Measurements from ENCODE around the gene POR. TPM values are rescaled to one million over a fixed set of nuclear protein-coding genes. Genes with fewer than 3 reads are reported as not detected.

POR gene
- total and polyA plus RNA-seq, 2 of the 13 experiments (the other 11 are each of a cell fraction or from before 2014, with no cell fraction given) = 145 to 266 TPM

DNA sequence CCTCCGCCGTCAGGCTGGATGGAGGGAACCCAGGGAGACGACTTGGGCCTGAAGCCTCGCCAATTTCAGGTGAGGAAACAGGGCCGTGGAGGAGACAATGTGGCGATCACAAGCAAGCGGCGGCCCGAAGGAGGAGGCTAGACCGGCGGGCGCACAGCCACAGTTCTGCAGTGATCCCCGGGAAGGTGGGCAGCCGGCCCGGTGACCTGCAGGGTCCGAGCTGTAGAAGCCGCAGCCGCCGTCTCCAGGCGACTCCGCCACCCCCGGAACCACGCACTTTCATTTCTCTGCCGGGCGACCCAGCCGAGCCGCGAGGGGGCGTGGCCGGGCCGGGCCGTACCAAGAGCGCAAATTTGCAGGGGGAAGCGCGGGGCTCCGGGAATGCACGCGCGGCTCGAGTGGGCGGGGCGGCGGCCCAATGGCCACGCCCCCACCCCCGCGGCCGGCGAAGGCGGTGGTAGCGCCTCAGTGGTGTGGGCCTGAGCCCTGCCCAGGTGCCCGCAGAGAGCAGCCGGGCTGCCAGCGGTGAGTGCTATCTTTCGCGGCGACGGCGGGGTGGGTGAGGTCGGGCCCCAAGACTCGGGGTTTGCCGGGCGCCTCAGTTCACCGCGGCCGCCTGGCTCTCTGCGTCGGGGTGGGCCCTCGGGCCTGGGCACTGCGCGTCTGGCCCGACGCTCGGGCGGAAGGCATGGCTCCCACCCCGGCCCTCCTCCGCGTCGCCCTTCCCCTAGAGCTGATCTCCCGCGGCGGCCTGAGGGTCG is at the start of gene POR (continued):
- TF ChIP-seq, protein P1, sequence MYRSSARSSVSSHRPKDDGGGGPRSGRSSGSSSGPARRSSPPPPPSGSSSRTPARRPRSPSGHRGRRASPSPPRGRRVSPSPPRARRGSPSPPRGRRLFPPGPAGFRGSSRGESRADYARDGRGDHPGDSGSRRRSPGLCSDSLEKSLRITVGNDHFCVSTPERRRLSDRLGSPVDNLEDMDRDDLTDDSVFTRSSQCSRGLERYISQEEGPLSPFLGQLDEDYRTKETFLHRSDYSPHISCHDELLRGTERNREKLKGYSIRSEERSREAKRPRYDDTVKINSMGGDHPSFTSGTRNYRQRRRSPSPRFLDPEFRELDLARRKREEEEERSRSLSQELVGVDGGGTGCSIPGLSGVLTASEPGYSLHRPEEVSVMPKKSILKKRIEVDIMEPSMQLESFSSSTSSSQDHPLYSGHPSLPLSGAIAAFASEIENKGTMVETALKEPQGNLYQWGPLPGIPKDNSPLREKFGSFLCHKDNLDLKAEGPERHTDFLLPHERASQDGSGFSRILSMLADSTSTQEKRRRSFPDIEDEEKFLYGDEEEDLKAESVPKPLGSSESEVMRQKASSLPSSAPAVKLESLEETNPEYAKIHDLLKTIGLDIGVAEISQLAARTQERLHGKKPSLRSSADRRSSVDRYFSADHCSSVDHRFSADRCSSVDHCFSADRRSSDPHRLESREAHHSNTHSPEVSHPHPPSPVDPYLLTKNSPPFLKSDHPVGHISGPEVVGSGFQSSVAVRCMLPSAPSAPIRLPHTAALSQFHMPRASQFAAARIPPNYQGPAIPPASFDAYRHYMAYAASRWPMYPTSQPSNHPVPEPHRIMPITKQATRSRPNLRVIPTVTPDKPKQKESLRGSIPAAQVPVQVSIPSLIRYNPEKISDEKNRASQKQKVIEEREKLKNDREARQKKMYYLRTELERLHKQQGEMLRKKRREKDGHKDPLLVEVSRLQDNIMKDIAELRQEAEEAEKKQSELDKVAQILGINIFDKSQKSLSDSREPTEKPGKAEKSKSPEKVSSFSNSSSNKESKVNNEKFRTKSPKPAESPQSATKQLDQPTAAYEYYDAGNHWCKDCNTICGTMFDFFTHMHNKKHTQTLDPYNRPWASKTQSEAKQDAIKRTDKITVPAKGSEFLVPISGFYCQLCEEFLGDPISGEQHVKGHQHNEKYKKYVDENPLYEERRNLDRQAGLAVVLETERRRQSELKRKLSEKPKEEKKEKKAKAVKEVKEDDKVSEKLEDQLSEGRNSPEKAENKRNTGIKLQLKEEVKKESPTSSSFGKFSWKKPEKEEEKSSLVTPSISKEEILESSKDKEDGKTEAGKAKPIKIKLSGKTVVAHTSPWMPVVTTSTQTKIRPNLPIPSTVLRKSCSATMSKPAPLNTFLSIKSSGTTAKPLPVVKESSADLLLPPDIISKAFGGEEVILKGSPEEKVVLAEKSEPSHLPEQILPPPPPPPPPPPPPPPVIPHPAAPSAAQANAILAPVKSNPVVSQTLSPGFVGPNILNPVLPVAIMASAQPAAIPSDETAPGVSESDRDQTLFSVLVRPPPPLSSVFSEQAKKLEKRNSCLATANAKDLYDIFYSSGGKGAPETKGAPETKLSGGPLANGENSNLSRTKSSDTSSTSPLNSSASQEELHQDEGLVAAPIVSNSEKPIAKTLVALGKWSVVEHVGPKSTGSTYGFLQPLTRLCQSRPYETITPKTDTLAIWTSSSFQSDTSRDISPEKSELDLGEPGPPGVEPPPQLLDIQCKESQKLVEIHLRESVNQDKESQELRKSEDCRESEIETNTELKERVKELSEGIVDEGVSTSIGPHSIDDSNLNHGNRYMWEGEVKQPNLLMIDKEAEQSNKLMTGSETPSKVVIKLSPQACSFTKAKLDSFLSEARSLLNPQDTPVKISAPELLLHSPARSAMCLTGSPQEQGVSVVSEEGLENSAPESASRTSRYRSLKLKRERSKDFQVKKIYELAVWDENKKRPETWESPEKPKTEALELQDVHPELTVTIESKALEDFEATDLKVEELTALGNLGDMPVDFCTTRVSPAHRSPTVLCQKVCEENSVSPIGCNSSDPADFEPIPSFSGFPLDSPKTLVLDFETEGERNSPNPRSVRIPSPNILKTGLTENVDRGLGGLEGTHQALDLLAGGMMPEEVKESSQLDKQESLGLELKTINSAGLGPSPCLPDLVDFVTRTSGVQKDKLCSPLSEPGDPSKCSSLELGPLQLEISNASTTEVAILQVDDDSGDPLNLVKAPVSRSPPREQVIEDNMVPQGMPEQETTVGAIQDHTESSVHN (CRISPR knock-in tag; IDR thresholded peaks at IDR 0.05) = no peak
- TF ChIP-seq NFKBIZ (CRISPR knock-in tag; IDR thresholded peaks at IDR 0.05) (peak; percentile 81; the same call in 1 of the 2 replicates), ZNF577 (CRISPR knock-in tag; IDR thresholded peaks at IDR 0.05; ENCODE audit: borderline replicate concordance, low read depth) (no peak), NFYC (CRISPR knock-in tag; IDR thresholded peaks at IDR 0.05) (no peak), ZNF337 (CRISPR knock-in tag; IDR thresholded peaks at IDR 0.05; ENCODE audit: borderline replicate concordance, low read depth) (peak; percentile 80; the same call in 1 of the 2 replicates), ERF (CRISPR knock-in tag; IDR thresholded peaks at IDR 0.05) (peak; percentile 91), SP140L (CRISPR knock-in tag; IDR thresholded peaks at IDR 0.05; ENCODE audit: borderline replicate concordance) (no peak; the same call in 1 of the 2 replicates)
- TF ChIP-seq, protein P2, sequence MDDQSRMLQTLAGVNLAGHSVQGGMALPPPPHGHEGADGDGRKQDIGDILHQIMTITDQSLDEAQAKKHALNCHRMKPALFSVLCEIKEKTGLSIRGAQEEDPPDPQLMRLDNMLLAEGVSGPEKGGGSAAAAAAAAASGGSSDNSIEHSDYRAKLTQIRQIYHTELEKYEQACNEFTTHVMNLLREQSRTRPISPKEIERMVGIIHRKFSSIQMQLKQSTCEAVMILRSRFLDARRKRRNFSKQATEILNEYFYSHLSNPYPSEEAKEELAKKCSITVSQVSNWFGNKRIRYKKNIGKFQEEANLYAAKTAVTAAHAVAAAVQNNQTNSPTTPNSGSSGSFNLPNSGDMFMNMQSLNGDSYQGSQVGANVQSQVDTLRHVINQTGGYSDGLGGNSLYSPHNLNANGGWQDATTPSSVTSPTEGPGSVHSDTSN (CRISPR knock-in tag; IDR thresholded peaks at IDR 0.05; ENCODE audit: borderline replicate concordance) = peak; percentile 18
- TF ChIP-seq, protein P3, sequence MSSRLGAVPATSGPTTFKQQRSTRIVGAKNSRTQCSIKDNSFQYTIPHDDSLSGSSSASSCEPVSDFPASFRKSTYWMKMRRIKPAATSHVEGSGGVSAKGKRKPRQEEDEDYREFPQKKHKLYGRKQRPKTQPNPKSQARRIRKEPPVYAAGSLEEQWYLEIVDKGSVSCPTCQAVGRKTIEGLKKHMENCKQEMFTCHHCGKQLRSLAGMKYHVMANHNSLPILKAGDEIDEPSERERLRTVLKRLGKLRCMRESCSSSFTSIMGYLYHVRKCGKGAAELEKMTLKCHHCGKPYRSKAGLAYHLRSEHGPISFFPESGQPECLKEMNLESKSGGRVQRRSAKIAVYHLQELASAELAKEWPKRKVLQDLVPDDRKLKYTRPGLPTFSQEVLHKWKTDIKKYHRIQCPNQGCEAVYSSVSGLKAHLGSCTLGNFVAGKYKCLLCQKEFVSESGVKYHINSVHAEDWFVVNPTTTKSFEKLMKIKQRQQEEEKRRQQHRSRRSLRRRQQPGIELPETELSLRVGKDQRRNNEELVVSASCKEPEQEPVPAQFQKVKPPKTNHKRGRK (CRISPR knock-in tag; IDR thresholded peaks at IDR 0.05) = peak; percentile 13; the same call in 1 of the 2 replicates
- TF ChIP-seq, protein P4, sequence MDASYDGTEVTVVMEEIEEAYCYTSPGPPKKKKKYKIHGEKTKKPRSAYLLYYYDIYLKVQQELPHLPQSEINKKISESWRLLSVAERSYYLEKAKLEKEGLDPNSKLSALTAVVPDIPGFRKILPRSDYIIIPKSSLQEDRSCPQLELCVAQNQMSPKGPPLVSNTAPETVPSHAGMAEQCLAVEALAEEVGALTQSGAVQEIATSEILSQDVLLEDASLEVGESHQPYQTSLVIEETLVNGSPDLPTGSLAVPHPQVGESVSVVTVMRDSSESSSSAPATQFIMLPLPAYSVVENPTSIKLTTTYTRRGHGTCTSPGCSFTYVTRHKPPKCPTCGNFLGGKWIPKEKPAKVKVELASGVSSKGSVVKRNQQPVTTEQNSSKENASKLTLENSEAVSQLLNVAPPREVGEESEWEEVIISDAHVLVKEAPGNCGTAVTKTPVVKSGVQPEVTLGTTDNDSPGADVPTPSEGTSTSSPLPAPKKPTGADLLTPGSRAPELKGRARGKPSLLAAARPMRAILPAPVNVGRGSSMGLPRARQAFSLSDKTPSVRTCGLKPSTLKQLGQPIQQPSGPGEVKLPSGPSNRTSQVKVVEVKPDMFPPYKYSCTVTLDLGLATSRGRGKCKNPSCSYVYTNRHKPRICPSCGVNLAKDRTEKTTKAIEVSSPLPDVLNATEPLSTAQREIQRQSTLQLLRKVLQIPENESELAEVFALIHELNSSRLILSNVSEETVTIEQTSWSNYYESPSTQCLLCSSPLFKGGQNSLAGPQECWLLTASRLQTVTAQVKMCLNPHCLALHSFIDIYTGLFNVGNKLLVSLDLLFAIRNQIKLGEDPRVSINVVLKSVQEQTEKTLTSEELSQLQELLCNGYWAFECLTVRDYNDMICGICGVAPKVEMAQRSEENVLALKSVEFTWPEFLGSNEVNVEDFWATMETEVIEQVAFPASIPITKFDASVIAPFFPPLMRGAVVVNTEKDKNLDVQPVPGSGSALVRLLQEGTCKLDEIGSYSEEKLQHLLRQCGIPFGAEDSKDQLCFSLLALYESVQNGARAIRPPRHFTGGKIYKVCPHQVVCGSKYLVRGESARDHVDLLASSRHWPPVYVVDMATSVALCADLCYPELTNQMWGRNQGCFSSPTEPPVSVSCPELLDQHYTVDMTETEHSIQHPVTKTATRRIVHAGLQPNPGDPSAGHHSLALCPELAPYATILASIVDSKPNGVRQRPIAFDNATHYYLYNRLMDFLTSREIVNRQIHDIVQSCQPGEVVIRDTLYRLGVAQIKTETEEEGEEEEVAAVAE (CRISPR knock-in tag; IDR thresholded peaks at IDR 0.05; ENCODE audit: borderline replicate concordance) = 0 out of 2 replicates have a peak, but pooled peaks have one; percentile 31
- TF ChIP-seq, protein P5, sequence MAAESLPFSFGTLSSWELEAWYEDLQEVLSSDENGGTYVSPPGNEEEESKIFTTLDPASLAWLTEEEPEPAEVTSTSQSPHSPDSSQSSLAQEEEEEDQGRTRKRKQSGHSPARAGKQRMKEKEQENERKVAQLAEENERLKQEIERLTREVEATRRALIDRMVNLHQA (CRISPR knock-in tag; IDR thresholded peaks at IDR 0.05) = no peak
